HepG2 (cell line): ENCODE data around the gene TWNK. TPM values are rescaled to one million over a fixed set of nuclear protein-coding genes. Genes with fewer than 3 reads are reported as not detected.

Experiments
- ARNT2 ChIP-seq: sonication (generic); formaldehyde crosslinking; IDR thresholded peaks from 2 replicates; pipeline ENCODE4 v1.8.0; 2022; ENCODE audit warnings: mild to moderate bottlenecking, low read depth, missing genetic modification reagents, moderate library complexity
- ASH2L ChIP-seq: fragments of 300-600, 200-600 bp; sonication (generic); IDR thresholded peaks from 2 replicates; pipeline ENCODE4 v1.7.0; 2017; ENCODE audit warnings: low read depth, mild to moderate bottlenecking, moderate library complexity, mixed read lengths, low read length; ENCODE audit not compliant: insufficient read length
- CENPT ChIP-seq: sonication (generic); formaldehyde crosslinking; IDR thresholded peaks from 2 replicates; pipeline ENCODE4 v1.8.0; 2022; ENCODE audit warnings: low read depth, mild to moderate bottlenecking, moderate library complexity, missing genetic modification reagents
- EHMT2 ChIP-seq: fragments of 200-600 bp; sonication (generic); IDR thresholded peaks from 2 replicates; pipeline ENCODE4 v1.7.0; 2017; ENCODE audit warnings: antibody characterized with exemption, low read depth, low read length, borderline replicate concordance
- FOXK1 ChIP-seq: sonication (generic); formaldehyde crosslinking; IDR thresholded peaks from 2 replicates; pipeline ENCODE4 v1.4.0; 2020; ENCODE audit warnings: low read depth, missing genetic modification reagents, borderline replicate concordance
- IRF1 ChIP-seq: sonication (generic); formaldehyde crosslinking; IDR thresholded peaks from 2 replicates; pipeline ENCODE4 v1.4.0; 2020; ENCODE audit warnings: low read depth, mild to moderate bottlenecking, missing genetic modification reagents
- KDM3A ChIP-seq: IDR thresholded peaks from 2 replicates; pipeline ENCODE4 v1.6.1; 2018; ENCODE audit warnings: low read depth, missing compliant biosample characterization
- MAZ ChIP-seq, 2 experiments: sonication (generic) in 1 of 2; formaldehyde crosslinking in 1 of 2; IDR thresholded peaks; 2 replicates each; pipeline versions ENCODE4 v1.5.0 to v1.6.1; 2012 to 2020; ENCODE audit warnings: low read depth in 2 of 2, mild to moderate bottlenecking in 2 of 2, borderline replicate concordance in 1 of 2, improper control_type of control experiment in 1 of 2, low read length in 1 of 2, missing genetic modification reagents in 1 of 2, moderate library complexity in 1 of 2
- PAF1 ChIP-seq: IDR thresholded peaks from 2 replicates; pipeline ENCODE4 v1.6.1; 2016; ENCODE audit warnings: missing genetic modification reagents, missing compliant biosample characterization
- SALL1 ChIP-seq: sonication (generic); formaldehyde crosslinking; IDR thresholded peaks from 2 replicates; pipeline ENCODE4 v1.8.0; 2022; ENCODE audit warnings: mild to moderate bottlenecking, missing genetic modification reagents
- SIN3B ChIP-seq: fragments of 150-350 bp; IDR thresholded peaks from 2 replicates; pipeline ENCODE4 v1.6.1; 2014; ENCODE audit warnings: low read length
- SNAPC5 ChIP-seq: sonication (generic); formaldehyde crosslinking; IDR thresholded peaks from 2 replicates; pipeline ENCODE4 v1.8.1; 2023; ENCODE audit warnings: mild to moderate bottlenecking, missing genetic modification reagents, borderline replicate concordance
- TERF1 ChIP-seq: sonication (generic); formaldehyde crosslinking; IDR thresholded peaks from 2 replicates; pipeline ENCODE4 v1.8.0; 2022; ENCODE audit warnings: mild to moderate bottlenecking, missing genetic modification reagents, moderate library complexity
- THRA ChIP-seq: sonication (generic); formaldehyde crosslinking; IDR thresholded peaks from 2 replicates; pipeline ENCODE4 v1.4.0; 2020; ENCODE audit warnings: missing genetic modification reagents, borderline replicate concordance
- ZFYVE20 ChIP-seq: sonication (generic); formaldehyde crosslinking; IDR thresholded peaks from 2 replicates; pipeline ENCODE4 v1.8.0; 2023; ENCODE audit warnings: low read depth, mild to moderate bottlenecking, moderate library complexity, missing genetic modification reagents, borderline replicate concordance
- ZNF136 ChIP-seq: sonication (generic); formaldehyde crosslinking; IDR thresholded peaks from 2 replicates; pipeline ENCODE4 v1.8.1; 2022; ENCODE audit warnings: low read depth, mild to moderate bottlenecking, moderate library complexity, missing genetic modification reagents
- ZNF280B ChIP-seq: sonication (generic); formaldehyde crosslinking; IDR thresholded peaks from 2 replicates; pipeline ENCODE4 v1.5.0; 2020; ENCODE audit warnings: missing genetic modification reagents, mild to moderate bottlenecking, borderline replicate concordance
- ZNF354B ChIP-seq: sonication (generic); formaldehyde crosslinking; IDR thresholded peaks from 2 replicates; pipeline ENCODE4 v1.8.0; 2022; ENCODE audit warnings: mild to moderate bottlenecking, missing genetic modification reagents
- ZNF446 ChIP-seq: sonication (generic); formaldehyde crosslinking; IDR thresholded peaks from 2 replicates; pipeline ENCODE4 v1.5.0; 2020; ENCODE audit warnings: mild to moderate bottlenecking, missing genetic modification reagents
- ZNF704 ChIP-seq: sonication (generic); formaldehyde crosslinking; IDR thresholded peaks from 2 replicates; pipeline ENCODE4 v1.8.1; 2023; ENCODE audit warnings: mild to moderate bottlenecking, inconsistent platforms, moderate library complexity, missing genetic modification reagents, borderline replicate concordance
- polyA plus RNA-seq, 8 experiments: library from polyadenylated mRNA; depleted of rRNA in 3 of 8; stranded (reverse) in 7 of 8; unstranded in 1 of 8; fragments of >200 nt; fragmentation: Illumina TruSeq in 4 of 8; extraction: Trizol in 4 of 8; gene quantifications; 2 replicates each; pipeline versions ENCODE4 v1.2.1 to v1.2.3, GENCODE V29; 2011 to 2016; ENCODE audit warnings: low read depth in 4 of 8, missing spikeins in 1 of 8, mixed read lengths in 1 of 8; ENCODE audit not compliant: insufficient read depth in 1 of 8
- total RNA-seq, 5 experiments: library from RNA; depleted of rRNA; stranded (reverse); fragments of >200 nt; fragmentation: Illumina TruSeq; extraction: Trizol; gene quantifications; 2 replicates each; pipeline ENCODE4 v1.2.3, GENCODE V29; 2016; ENCODE audit warnings: low read depth in 1 of 5

Gene TWNK
- total and polyA plus RNA-seq, 2 of the 13 experiments (the other 11 are each of a cell fraction or from before 2014, with no cell fraction given), result 10.7 to 16.5 TPM

- TF ChIP-seq ZNF704 (CRISPR knock-in tag), result no peak
- TF ChIP-seq ZNF354B (CRISPR knock-in tag), result no peak
- 0 out of 2 replicates have a peak, but pooled peaks have one; percentile 10 for TF ChIP-seq ZFYVE20
- peak; percentile 12; the same call in 1 of the 2 replicates for TF ChIP-seq IRF1 (CRISPR knock-in tag)
- TF ChIP-seq SIN3B, result no peak
- peak; percentile 98 for TF ChIP-seq SALL1 (CRISPR knock-in tag)
- no peak for TF ChIP-seq EHMT2
- no peak for TF ChIP-seq ZNF280B (CRISPR knock-in tag)
- 0 out of 2 replicates have a peak, but pooled peaks have one; percentile 29 for TF ChIP-seq SNAPC5 (CRISPR knock-in tag)
- peak; percentile 68 for TF ChIP-seq ASH2L
- TF ChIP-seq PAF1 (CRISPR knock-in tag), result no peak
- TF ChIP-seq ZNF446 (CRISPR knock-in tag), result no peak
- TF ChIP-seq TERF1 (CRISPR knock-in tag), result no peak
- TF ChIP-seq MAZ (IDR thresholded peaks at IDR 0.05; ENCODE audit: borderline replicate concordance, low read depth, low read length), result 0 out of 2 replicates have a peak, but pooled peaks have one; percentile 46
- peak; percentile 75 for TF ChIP-seq MAZ (CRISPR knock-in tag; IDR thresholded peaks at IDR 0.05; ENCODE audit: low read depth)
- TF ChIP-seq ZNF136 (CRISPR knock-in tag), result 0 out of 2 replicates have a peak, but pooled peaks have one; percentile 83
- TF ChIP-seq THRA (CRISPR knock-in tag), result peak; percentile 88
- no peak for TF ChIP-seq ARNT2 (CRISPR knock-in tag)
- TF ChIP-seq KDM3A, result 0 out of 2 replicates have a peak, but pooled peaks have one; percentile 70
- peak; percentile 94; the same call in 1 of the 2 replicates for TF ChIP-seq FOXK1 (CRISPR knock-in tag)
- TF ChIP-seq CENPT (CRISPR knock-in tag), result no peak
Measured at GRCh38 chr10:100970914-100971811, 16.2 kb upstream of the TWNK start (continued).
